ENCODE results near the gene WWOX.

The WWOX gene

GRCh38 chr16:79062821-79063220 is 963.4 kb downstream of the WWOX start:
- H3K9ac ChIP-seq (ENCODE audit: low read length), result no peak overlapping the region
- no peaks in the 10 kb centered on the region for H3K27me3 ChIP-seq (ENCODE audit: control insufficient read depth, insufficient read depth, low read length)
- H3K9me3 ChIP-seq (ENCODE audit: control insufficient read depth, low read length), result no peaks in the 10 kb centered on the region
- no peaks in the 10 kb centered on the region for H3K4me1 ChIP-seq (ENCODE audit: control insufficient read depth, insufficient read depth, low read length)
- H3K4me3 ChIP-seq (ENCODE audit: low read length), result no peak overlapping the region
- no peaks in the 10 kb centered on the region for H3K36me3 ChIP-seq (ENCODE audit: control insufficient read depth, insufficient read depth, low read length)

GRCh38 chr16:79064256-79064972 is 965.0 kb downstream of the WWOX start:
- Histone ChIP-seq H3K4me3 (ENCODE audit: low read length) (no peak overlapping the region), H3K36me3 (ENCODE audit: control insufficient read depth, insufficient read depth, low read length) (no peaks in the 10 kb centered on the region), H3K9me3 (ENCODE audit: control insufficient read depth, low read length) (no peaks in the 10 kb centered on the region), H3K9ac (ENCODE audit: low read length) (no peak overlapping the region), H3K4me1 (ENCODE audit: control insufficient read depth, insufficient read depth, low read length) (no peaks in the 10 kb centered on the region), H3K27me3 (ENCODE audit: control insufficient read depth, insufficient read depth, low read length) (no peaks in the 10 kb centered on the region)

- H3K27me3 ChIP-seq (ENCODE audit: control insufficient read depth, insufficient read depth, low read length), result no peaks in the 10 kb centered on the region
- no peak overlapping the region for H3K4me3 ChIP-seq (ENCODE audit: low read length)
- H3K9ac ChIP-seq (ENCODE audit: low read length), result no peak overlapping the region
- no peaks in the 10 kb centered on the region for H3K36me3 ChIP-seq (ENCODE audit: control insufficient read depth, insufficient read depth, low read length)
- no peaks in the 10 kb centered on the region for H3K4me1 ChIP-seq (ENCODE audit: control insufficient read depth, insufficient read depth, low read length)
- no peaks in the 10 kb centered on the region for H3K9me3 ChIP-seq (ENCODE audit: control insufficient read depth, low read length)
Measured at GRCh38 chr16:79066561-79066960, 967.1 kb downstream of the WWOX start.

GRCh38 chr16:79067600-79067999 is 968.1 kb downstream of the WWOX start:
- H3K27me3 ChIP-seq (ENCODE audit: control insufficient read depth, insufficient read depth, low read length), result no peaks in the 10 kb centered on the region
- no peak overlapping the region for H3K4me3 ChIP-seq (ENCODE audit: low read length)
- no peaks in the 10 kb centered on the region for H3K4me1 ChIP-seq (ENCODE audit: control insufficient read depth, insufficient read depth, low read length)
- H3K36me3 ChIP-seq (ENCODE audit: control insufficient read depth, insufficient read depth, low read length), result no peaks in the 10 kb centered on the region
- no peak overlapping the region for H3K9ac ChIP-seq (ENCODE audit: low read length)
- H3K9me3 ChIP-seq (ENCODE audit: control insufficient read depth, low read length), result no peaks in the 10 kb centered on the region

GRCh38 chr16:79069121-79069520 is 969.7 kb downstream of the WWOX start:
- H3K36me3 ChIP-seq (ENCODE audit: control insufficient read depth, insufficient read depth, low read length), result no peaks in the 10 kb centered on the region
- no peaks in the 10 kb centered on the region for H3K9me3 ChIP-seq (ENCODE audit: control insufficient read depth, low read length)
- H3K4me3 ChIP-seq (ENCODE audit: low read length), result no peak overlapping the region
- no peak overlapping the region for H3K9ac ChIP-seq (ENCODE audit: low read length)
- H3K27me3 ChIP-seq (ENCODE audit: control insufficient read depth, insufficient read depth, low read length), result no peaks in the 10 kb centered on the region
- no peaks in the 10 kb centered on the region for H3K4me1 ChIP-seq (ENCODE audit: control insufficient read depth, insufficient read depth, low read length)

GRCh38 chr16:79069633-79070032 is 970.2 kb downstream of the WWOX start:
- Histone ChIP-seq H3K27me3 (ENCODE audit: control insufficient read depth, insufficient read depth, low read length) (no peaks in the 10 kb centered on the region), H3K36me3 (ENCODE audit: control insufficient read depth, insufficient read depth, low read length) (no peaks in the 10 kb centered on the region), H3K9ac (ENCODE audit: low read length) (no peak overlapping the region), H3K4me3 (ENCODE audit: low read length) (no peak overlapping the region), H3K4me1 (ENCODE audit: control insufficient read depth, insufficient read depth, low read length) (no peaks in the 10 kb centered on the region), H3K9me3 (ENCODE audit: control insufficient read depth, low read length) (no peaks in the 10 kb centered on the region)

GRCh38 chr16:79071424-79071823 is 972.0 kb downstream of the WWOX start:
- no peaks in the 10 kb centered on the region for H3K9me3 ChIP-seq (ENCODE audit: control insufficient read depth, low read length)
- H3K9ac ChIP-seq (ENCODE audit: low read length), result no peak overlapping the region
- no peaks in the 10 kb centered on the region for H3K4me1 ChIP-seq (ENCODE audit: control insufficient read depth, insufficient read depth, low read length)
- no peak overlapping the region for H3K4me3 ChIP-seq (ENCODE audit: low read length)
- H3K36me3 ChIP-seq (ENCODE audit: control insufficient read depth, insufficient read depth, low read length), result no peaks in the 10 kb centered on the region
- H3K27me3 ChIP-seq (ENCODE audit: control insufficient read depth, insufficient read depth, low read length), result no peaks in the 10 kb centered on the region

- no peaks in the 10 kb centered on the region for H3K36me3 ChIP-seq (ENCODE audit: control insufficient read depth, insufficient read depth, low read length)
- no peaks in the 10 kb centered on the region for H3K9me3 ChIP-seq (ENCODE audit: control insufficient read depth, low read length)
- H3K27me3 ChIP-seq (ENCODE audit: control insufficient read depth, insufficient read depth, low read length), result no peaks in the 10 kb centered on the region
- H3K4me1 ChIP-seq (ENCODE audit: control insufficient read depth, insufficient read depth, low read length), result no peaks in the 10 kb centered on the region
- H3K4me3 ChIP-seq (ENCODE audit: low read length), result no peak overlapping the region
- no peak overlapping the region for H3K9ac ChIP-seq (ENCODE audit: low read length)
Measured at GRCh38 chr16:79072517-79072916, 973.1 kb downstream of the WWOX start.

GRCh38 chr16:79073566-79073965 is 974.1 kb downstream of the WWOX start:
- Histone ChIP-seq H3K27me3 (ENCODE audit: control insufficient read depth, insufficient read depth, low read length) (no peaks in the 10 kb centered on the region), H3K36me3 (ENCODE audit: control insufficient read depth, insufficient read depth, low read length) (no peaks in the 10 kb centered on the region), H3K4me1 (ENCODE audit: control insufficient read depth, insufficient read depth, low read length) (no peaks in the 10 kb centered on the region), H3K4me3 (ENCODE audit: low read length) (no peak overlapping the region), H3K9ac (ENCODE audit: low read length) (no peak overlapping the region), H3K9me3 (ENCODE audit: control insufficient read depth, low read length) (no peaks in the 10 kb centered on the region)

GRCh38 chr16:79074541-79074940 is 975.1 kb downstream of the WWOX start:
- H3K4me1 ChIP-seq (ENCODE audit: control insufficient read depth, insufficient read depth, low read length), result no peaks in the 10 kb centered on the region
- H3K4me3 ChIP-seq (ENCODE audit: low read length), result no peak overlapping the region
- H3K9me3 ChIP-seq (ENCODE audit: control insufficient read depth, low read length), result no peaks in the 10 kb centered on the region
- H3K27me3 ChIP-seq (ENCODE audit: control insufficient read depth, insufficient read depth, low read length), result no peaks in the 10 kb centered on the region
- no peaks in the 10 kb centered on the region for H3K36me3 ChIP-seq (ENCODE audit: control insufficient read depth, insufficient read depth, low read length)
- H3K9ac ChIP-seq (ENCODE audit: low read length), result no peak overlapping the region

- Histone ChIP-seq H3K36me3 (ENCODE audit: control insufficient read depth, insufficient read depth, low read length) (no peaks in the 10 kb centered on the region), H3K9ac (ENCODE audit: low read length) (no peak overlapping the region), H3K4me3 (ENCODE audit: low read length) (no peak overlapping the region), H3K27me3 (ENCODE audit: control insufficient read depth, insufficient read depth, low read length) (no peaks in the 10 kb centered on the region), H3K4me1 (ENCODE audit: control insufficient read depth, insufficient read depth, low read length) (no peaks in the 10 kb centered on the region), H3K9me3 (ENCODE audit: control insufficient read depth, low read length) (no peaks in the 10 kb centered on the region)
Measured at GRCh38 chr16:79074951-79075350, 975.5 kb downstream of the WWOX start.

GRCh38 chr16:79076047-79076767 is 976.8 kb downstream of the WWOX start:
- no peaks in the 10 kb centered on the region for H3K36me3 ChIP-seq (ENCODE audit: control insufficient read depth, insufficient read depth, low read length)
- H3K4me1 ChIP-seq (ENCODE audit: control insufficient read depth, insufficient read depth, low read length), result no peaks in the 10 kb centered on the region
- H3K27me3 ChIP-seq (ENCODE audit: control insufficient read depth, insufficient read depth, low read length), result no peaks in the 10 kb centered on the region
- H3K9me3 ChIP-seq (ENCODE audit: control insufficient read depth, low read length), result no peaks in the 10 kb centered on the region
- no peak overlapping the region for H3K4me3 ChIP-seq (ENCODE audit: low read length)
- no peak overlapping the region for H3K9ac ChIP-seq (ENCODE audit: low read length)

All from mucosa of stomach (tissue), 1 donor.